K562 (cell line): Measurements from ENCODE around the gene PPP1R12B. TPM values are rescaled to one million over a fixed set of nuclear protein-coding genes. Genes with fewer than 3 reads are reported as not detected.
A peak's percentile ranks its signal among the peaks of the same experiment; 100 is the strongest.

Experiments used
- CBX3 ChIP-seq, 2 experiments: IDR thresholded peaks; 1 replicate in 1 of 2; 2 replicates in 1 of 2; pipeline ENCODE4 v1.6.1; 2012; ENCODE audit warnings: inconsistent platforms in 2 of 2, low read length in 2 of 2, borderline replicate concordance in 1 of 2, control low read depth in 1 of 2
- GATA2 ChIP-seq: sonication (generic); formaldehyde crosslinking; IDR thresholded peaks from 2 replicates; pipeline ENCODE4 v1.4.0; 2020; ENCODE audit warnings: mild to moderate bottlenecking, missing genetic modification reagents
- JUND ChIP-seq, 2 experiments: IDR thresholded peaks; 2 replicates in 1 of 2; 3 replicates in 1 of 2; pipeline ENCODE4 v1.6.1; 2011; ENCODE audit warnings: borderline replicate concordance in 2 of 2, low read depth in 2 of 2, low read length in 2 of 2, improper control_type of control experiment in 1 of 2, missing biosample characterization in 1 of 2, missing genetic modification characterization in 1 of 2, missing genetic modification reagents in 1 of 2
- KDM4B ChIP-seq, 2 experiments: fragments of 450-650 bp in 1 of 2; sonication (generic) in 1 of 2; IDR thresholded peaks; 2 replicates each; pipeline ENCODE4 v1.6.1; 2016 to 2017; ENCODE audit warnings: borderline replicate concordance in 2 of 2, antibody characterized with exemption in 1 of 2, low read depth in 1 of 2, mild to moderate bottlenecking in 1 of 2
- LCOR ChIP-seq: sonication (generic); formaldehyde crosslinking; IDR thresholded peaks from 2 replicates; pipeline ENCODE4 v1.8.0; 2022; ENCODE audit warnings: mild to moderate bottlenecking, missing genetic modification reagents
- NFATC3 ChIP-seq: fragments of 450-650 bp; IDR thresholded peaks from 2 replicates; pipeline ENCODE4 v1.6.1; 2017; ENCODE audit warnings: mild to moderate bottlenecking
- PPARD ChIP-seq: fragments of 250-450 bp; sonication (Bioruptor Pico); IDR thresholded peaks from 2 replicates; pipeline ENCODE4 v1.8.0; 2022; ENCODE audit warnings: inconsistent platforms, mild to moderate bottlenecking, moderate library complexity
- TBL1XR1 ChIP-seq, 2 experiments: IDR thresholded peaks; 2 replicates each; pipeline ENCODE4 v1.6.1; 2012; ENCODE audit warnings: improper control_type of control experiment in 2 of 2, low read length in 2 of 2, mild to moderate bottlenecking in 1 of 2
- ZNF318 ChIP-seq, 2 experiments: fragments of 450-650 bp; IDR thresholded peaks; 2 replicates each; pipeline ENCODE4 v1.6.1; 2016; ENCODE audit warnings: mild to moderate bottlenecking in 2 of 2, borderline replicate concordance in 1 of 2, low read depth in 1 of 2, moderate library complexity in 1 of 2
- ZNF41 ChIP-seq: fragments of 250-450 bp; sonication (Bioruptor Pico); conservative IDR thresholded peaks from 2 replicates; pipeline ENCODE4 v1.4.0; 2020; ENCODE audit warnings: mild to moderate bottlenecking
- ZNF830 ChIP-seq: fragments of 250-450 bp; sonication (Bioruptor Pico); IDR thresholded peaks from 2 replicates; pipeline ENCODE4 v1.5.0; 2021; ENCODE audit warnings: mild to moderate bottlenecking
- polyA plus RNA-seq, 8 experiments: library from polyadenylated mRNA; depleted of rRNA in 4 of 8; stranded (reverse) in 5 of 8; unstranded in 3 of 8; fragments of >200 nt; fragmentation: Nextera tagmentation in 2 of 8; fragmentation: Illumina TruSeq in 1 of 8; extraction: Ambion mirVana in 2 of 8; extraction: Trizol in 1 of 8; gene quantifications; 2 replicates each; pipeline versions ENCODE4 v1.2.1 to v1.2.3, GENCODE V29; 2011 to 2014; ENCODE audit warnings: inconsistent platforms in 1 of 8, missing spikeins in 1 of 8
- total RNA-seq, 7 experiments: library from RNA; depleted of rRNA in 6 of 7; stranded (reverse); fragments of >200 nt in 6 of 7; fragmentation: Illumina TruSeq in 2 of 7; extraction: Trizol in 2 of 7; gene quantifications; 2 replicates each; pipeline versions ENCODE4 v1.2.1 to v1.2.3, GENCODE V29; 2011 to 2021; ENCODE audit warnings: low replicate concordance in 1 of 7
- TF ChIP-seq, protein P1 (sequence below): sonication (generic); formaldehyde crosslinking; IDR thresholded peaks from 2 replicates; pipeline ENCODE4 v1.8.1; 2023; ENCODE audit warnings: mild to moderate bottlenecking, missing genetic modification reagents
- TF ChIP-seq, protein P2 (sequence below): fragments of 450-650 bp; formaldehyde crosslinking; IDR thresholded peaks from 2 replicates; pipeline ENCODE4 v1.4.0; 2022; ENCODE audit warnings: mild to moderate bottlenecking, moderate library complexity

PPP1R12B gene
- total and polyA plus RNA-seq, 9 of the 15 experiments (the other 6 are each of a cell fraction or from before 2014, with no cell fraction given), result 0.73 to 16.9 (median 13.6) TPM

DNA sequence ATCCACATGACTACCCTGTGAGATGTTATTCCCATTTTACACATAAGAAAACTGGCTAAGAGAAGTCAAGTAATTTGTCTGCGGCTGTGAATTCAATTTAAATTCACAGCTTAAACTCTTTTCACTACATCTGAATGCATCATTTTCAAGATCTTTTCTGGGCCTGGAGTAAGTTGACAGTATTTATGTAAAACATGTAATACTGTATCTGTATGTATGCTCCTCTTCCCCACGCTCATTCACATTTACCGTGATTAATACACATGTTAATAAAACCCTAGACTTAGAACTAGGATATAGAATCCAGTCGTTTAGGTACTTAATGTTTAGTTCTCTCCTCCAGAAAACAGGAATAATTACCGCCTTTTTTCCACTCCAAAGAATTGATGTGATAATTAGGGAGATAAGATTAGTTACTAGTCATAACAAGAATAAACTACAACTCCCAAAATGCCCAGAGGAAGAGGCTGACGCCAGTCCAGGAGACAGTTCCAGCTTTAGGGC is 442 bp upstream of the PPP1R12B start (continued):
- no peak for TF ChIP-seq ZNF318 (IDR thresholded peaks at IDR 0.05; ENCODE audit: borderline replicate concordance in 1 of 2, low read depth in 1 of 2)
- no peak for TF ChIP-seq ZNF41 (CRISPR knock-in tag)
- TF ChIP-seq TBL1XR1 (IDR thresholded peaks at IDR 0.05; ENCODE audit: low read length in 2 of 2), result peak in 1 of 2 experiments; percentile 87; a peak in 1 of 4 replicates
- peak; percentile 84 for TF ChIP-seq JUND (IDR thresholded peaks at IDR 0.05; ENCODE audit: borderline replicate concordance, low read depth, low read length)
- 0 out of 3 replicates have a peak, but pooled peaks have one; percentile 81 for TF ChIP-seq JUND (tag; IDR thresholded peaks at IDR 0.05; ENCODE audit: borderline replicate concordance, low read depth, low read length)
- TF ChIP-seq ZNF830 (CRISPR knock-in tag), result no peak
- TF ChIP-seq GATA2 (CRISPR knock-in tag), result peak; percentile 70
- peak in 1 of 2 experiments; percentile 30; a peak in 1 of 3 replicates for TF ChIP-seq CBX3 (IDR thresholded peaks at IDR 0.05; ENCODE audit: borderline replicate concordance in 1 of 2, low read length in 2 of 2)
- TF ChIP-seq PPARD (CRISPR knock-in tag), result no peak
- TF ChIP-seq, protein P1, sequence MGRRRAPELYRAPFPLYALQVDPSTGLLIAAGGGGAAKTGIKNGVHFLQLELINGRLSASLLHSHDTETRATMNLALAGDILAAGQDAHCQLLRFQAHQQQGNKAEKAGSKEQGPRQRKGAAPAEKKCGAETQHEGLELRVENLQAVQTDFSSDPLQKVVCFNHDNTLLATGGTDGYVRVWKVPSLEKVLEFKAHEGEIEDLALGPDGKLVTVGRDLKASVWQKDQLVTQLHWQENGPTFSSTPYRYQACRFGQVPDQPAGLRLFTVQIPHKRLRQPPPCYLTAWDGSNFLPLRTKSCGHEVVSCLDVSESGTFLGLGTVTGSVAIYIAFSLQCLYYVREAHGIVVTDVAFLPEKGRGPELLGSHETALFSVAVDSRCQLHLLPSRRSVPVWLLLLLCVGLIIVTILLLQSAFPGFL (CRISPR knock-in tag), result no peak
- peak; percentile 59; the same call in 1 of the 2 replicates for TF ChIP-seq LCOR
- TF ChIP-seq KDM4B (IDR thresholded peaks at IDR 0.05; ENCODE audit: borderline replicate concordance in 2 of 2, low read depth in 1 of 2), result no peak
- TF ChIP-seq, protein P2, sequence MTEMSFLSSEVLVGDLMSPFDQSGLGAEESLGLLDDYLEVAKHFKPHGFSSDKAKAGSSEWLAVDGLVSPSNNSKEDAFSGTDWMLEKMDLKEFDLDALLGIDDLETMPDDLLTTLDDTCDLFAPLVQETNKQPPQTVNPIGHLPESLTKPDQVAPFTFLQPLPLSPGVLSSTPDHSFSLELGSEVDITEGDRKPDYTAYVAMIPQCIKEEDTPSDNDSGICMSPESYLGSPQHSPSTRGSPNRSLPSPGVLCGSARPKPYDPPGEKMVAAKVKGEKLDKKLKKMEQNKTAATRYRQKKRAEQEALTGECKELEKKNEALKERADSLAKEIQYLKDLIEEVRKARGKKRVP (CRISPR knock-in tag), result peak; percentile 81
- 0 out of 2 replicates have a peak, but pooled peaks have one; percentile 77 for TF ChIP-seq NFATC3
